Activated CD4-positive, CD25-positive, alpha-beta regulatory T cell treated with anti-CD3 and anti-CD28 coated beads, Interleukin-2, amount 50 U/mL, for 16 hours (primary cell): ENCODE data around the gene HARS2.
"Not testable (repeated sequence)": the region's sequence is repeated elsewhere in the genome, so short reads cannot be mapped to it uniquely, and the experiment has no call there.

Source experiments
- DNase-seq: peaks from one replicate; pipeline ENCODE4 v3.0.0-alpha.2; 2020; ENCODE audit warnings: low read depth, low spot score

Gene HARS2

GRCh38 chr5:140696891-140697492 lies 5.7 kb downstream of the HARS2 start:
- no peak for DNase-seq

- DNase-seq = peak; percentile 93
Observed at GRCh38 chr5:140700177-140701144, 9.2 kb downstream of the HARS2 start, which contains the start of gene ZMAT2. TSS of gene ZMAT2 (plus strand) at chr5:140700447. CDS start at chr5:140700461, 14 bp downstream.

- DNase-seq = no peak
Observed at GRCh38 chr5:140707812-140708211, 16.6 kb downstream of the HARS2 start.

- DNase-seq = not testable (repeated sequence)
Observed at GRCh38 chr5:140708787-140709186, 17.5 kb downstream of the HARS2 start.

- peak; percentile 81 for DNase-seq
Observed at GRCh38 chr5:140710899-140711552, 19.8 kb downstream of the HARS2 start.

GRCh38 chr5:140711794-140712193 lies 20.5 kb downstream of the HARS2 start:
- DNase-seq = no peak

GRCh38 chr5:140713562-140714094 lies 22.4 kb downstream of the HARS2 start:
- no peak for DNase-seq

GRCh38 chr5:140716238-140716637 lies 25.0 kb downstream of the HARS2 start:
- not testable (repeated sequence) for DNase-seq

- DNase-seq = no peak
Observed at GRCh38 chr5:140718266-140718592, 27.0 kb downstream of the HARS2 start.

- DNase-seq = not testable (repeated sequence)
Observed at GRCh38 chr5:140720738-140721137, 29.5 kb downstream of the HARS2 start.

- not testable (repeated sequence) for DNase-seq
Observed at GRCh38 chr5:140721395-140721794, 30.1 kb downstream of the HARS2 start.

GRCh38 chr5:140725799-140726471 lies 34.7 kb downstream of the HARS2 start:
- DNase-seq = peak; percentile 47

GRCh38 chr5:140733098-140733497 lies 41.8 kb downstream of the HARS2 start:
- no peak for DNase-seq

GRCh38 chr5:140734354-140734753 lies 43.1 kb downstream of the HARS2 start:
- DNase-seq = no peak

- no peak for DNase-seq
Observed at GRCh38 chr5:140737486-140737885, 46.2 kb downstream of the HARS2 start.

GRCh38 chr5:140741967-140742366 lies 50.7 kb downstream of the HARS2 start:
- no peak for DNase-seq
